Loucy (cell line): ENCODE measurements around the gene FOXO3.

Experiments
- H2AFZ ChIP-seq: fragments of 200-600 bp; sonication (generic); 2 replicates; pipeline ENCODE4 v1.6.0; 2016; ENCODE audit warnings: antibody characterized with exemption, mild to moderate bottlenecking, low read length, moderate library complexity
- H3F3A ChIP-seq: fragments of 200-600 bp; 2 replicates; pipeline ENCODE4 v1.6.0; 2016; ENCODE audit warnings: antibody characterized with exemption, low read depth, mild to moderate bottlenecking
- H3K27me3 ChIP-seq: fragments of 200-600 bp; sonication (generic); 2 replicates; pipeline ENCODE4 v1.6.1; 2014; ENCODE audit warnings: low read length, mild to moderate bottlenecking; ENCODE audit not compliant: insufficient read depth, poor library complexity, severe bottlenecking
- H3K36me3 ChIP-seq: fragments of 200-600 bp; sonication (generic); 2 replicates; pipeline ENCODE4 v1.6.1; 2016; ENCODE audit warnings: low read length; ENCODE audit not compliant: insufficient read depth
- H3K4me1 ChIP-seq: fragments of 200-600 bp; sonication (generic); 2 replicates; pipeline ENCODE4 v1.5.1; 2014; ENCODE audit warnings: low read length, mild to moderate bottlenecking; ENCODE audit not compliant: insufficient read depth, poor library complexity, severe bottlenecking
- H3K4me2 ChIP-seq: fragments of 200-600 bp; sonication (generic); 2 replicates; pipeline ENCODE4 v1.6.0; 2014; ENCODE audit warnings: antibody characterized with exemption, low read length, low read depth, mild to moderate bottlenecking; ENCODE audit not compliant: poor library complexity, severe bottlenecking
- H3K4me3 ChIP-seq: fragments of 200-600 bp; sonication (generic); 2 replicates; pipeline ENCODE4 v1.5.1; 2014; ENCODE audit warnings: low read length, mild to moderate bottlenecking, mixed read lengths; ENCODE audit not compliant: poor library complexity, severe bottlenecking
- H3K79me2 ChIP-seq: fragments of 200-600 bp; sonication (generic); 2 replicates; pipeline ENCODE4 v1.6.1; 2014; ENCODE audit warnings: low read length; ENCODE audit not compliant: insufficient read depth
- H3K9ac ChIP-seq: fragments of 200-600 bp; sonication (generic); 2 replicates; pipeline ENCODE4 v1.6.0; 2014; ENCODE audit warnings: mild to moderate bottlenecking, low read depth, low read length, moderate library complexity; ENCODE audit not compliant: poor library complexity, severe bottlenecking
- H3K9me2 ChIP-seq: fragments of 200-600 bp; sonication (generic); replicated peaks from 2 replicates; pipeline ENCODE4 v1.6.1; 2016; ENCODE audit warnings: low read depth, low read length, mixed read lengths
- H3K9me3 ChIP-seq: fragments of 200-600 bp; sonication (generic); 2 replicates; pipeline ENCODE4 v1.6.1; 2014; ENCODE audit warnings: mild to moderate bottlenecking, antibody characterized with exemption, low read length, low read depth; ENCODE audit not compliant: insufficient read depth
- H4K20me1 ChIP-seq: fragments of 200-600 bp; sonication (generic); 2 replicates; pipeline ENCODE4 v1.6.0; 2014; ENCODE audit warnings: antibody characterized with exemption, low read length, mild to moderate bottlenecking; ENCODE audit not compliant: insufficient read depth, poor library complexity, severe bottlenecking
- EZH2phosphoT487 ChIP-seq: fragments of 200-600 bp; IDR thresholded peaks from 2 replicates; pipeline ENCODE4 v1.6.1; 2018; ENCODE audit warnings: antibody characterized with exemption, mild to moderate bottlenecking, moderate library complexity, borderline replicate concordance
- TF ChIP-seq, protein P1 (sequence below): fragments of 200-600 bp; sonication (generic); conservative IDR thresholded peaks from 2 replicates; pipeline ENCODE4 v1.5.1; 2014; ENCODE audit warnings: mild to moderate bottlenecking, antibody characterized with exemption, low read length

FOXO3 gene

DNA sequence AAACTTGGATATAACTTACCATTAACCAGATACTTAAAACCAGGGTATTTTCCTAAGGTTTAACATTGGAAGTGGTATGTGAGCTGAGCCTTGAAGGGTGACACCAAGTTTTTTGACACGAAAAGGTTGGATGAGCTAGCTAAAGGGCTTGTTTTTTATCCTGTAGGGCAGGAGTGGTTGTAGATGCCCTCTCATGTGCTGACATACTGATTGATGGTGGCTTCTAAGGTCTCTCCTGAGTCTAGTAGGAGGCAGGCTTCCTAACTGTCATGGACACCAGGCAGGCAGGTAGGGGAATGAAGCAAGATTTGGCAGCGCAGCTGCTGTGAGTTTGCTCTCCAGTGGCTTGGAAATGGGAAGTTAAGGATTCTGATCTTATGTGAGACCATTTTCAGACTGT is 66.1 kb downstream of the FOXO3 start:
- TF ChIP-seq, protein P1, sequence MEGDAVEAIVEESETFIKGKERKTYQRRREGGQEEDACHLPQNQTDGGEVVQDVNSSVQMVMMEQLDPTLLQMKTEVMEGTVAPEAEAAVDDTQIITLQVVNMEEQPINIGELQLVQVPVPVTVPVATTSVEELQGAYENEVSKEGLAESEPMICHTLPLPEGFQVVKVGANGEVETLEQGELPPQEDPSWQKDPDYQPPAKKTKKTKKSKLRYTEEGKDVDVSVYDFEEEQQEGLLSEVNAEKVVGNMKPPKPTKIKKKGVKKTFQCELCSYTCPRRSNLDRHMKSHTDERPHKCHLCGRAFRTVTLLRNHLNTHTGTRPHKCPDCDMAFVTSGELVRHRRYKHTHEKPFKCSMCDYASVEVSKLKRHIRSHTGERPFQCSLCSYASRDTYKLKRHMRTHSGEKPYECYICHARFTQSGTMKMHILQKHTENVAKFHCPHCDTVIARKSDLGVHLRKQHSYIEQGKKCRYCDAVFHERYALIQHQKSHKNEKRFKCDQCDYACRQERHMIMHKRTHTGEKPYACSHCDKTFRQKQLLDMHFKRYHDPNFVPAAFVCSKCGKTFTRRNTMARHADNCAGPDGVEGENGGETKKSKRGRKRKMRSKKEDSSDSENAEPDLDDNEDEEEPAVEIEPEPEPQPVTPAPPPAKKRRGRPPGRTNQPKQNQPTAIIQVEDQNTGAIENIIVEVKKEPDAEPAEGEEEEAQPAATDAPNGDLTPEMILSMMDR, result no peak
- TF ChIP-seq EZH2phosphoT487, result no peak
- Histone ChIP-seq H3K79me2 (peaks cover 92% of the 10 kb centered on the region), H3K4me2 (no peak overlapping the region)

DNA sequence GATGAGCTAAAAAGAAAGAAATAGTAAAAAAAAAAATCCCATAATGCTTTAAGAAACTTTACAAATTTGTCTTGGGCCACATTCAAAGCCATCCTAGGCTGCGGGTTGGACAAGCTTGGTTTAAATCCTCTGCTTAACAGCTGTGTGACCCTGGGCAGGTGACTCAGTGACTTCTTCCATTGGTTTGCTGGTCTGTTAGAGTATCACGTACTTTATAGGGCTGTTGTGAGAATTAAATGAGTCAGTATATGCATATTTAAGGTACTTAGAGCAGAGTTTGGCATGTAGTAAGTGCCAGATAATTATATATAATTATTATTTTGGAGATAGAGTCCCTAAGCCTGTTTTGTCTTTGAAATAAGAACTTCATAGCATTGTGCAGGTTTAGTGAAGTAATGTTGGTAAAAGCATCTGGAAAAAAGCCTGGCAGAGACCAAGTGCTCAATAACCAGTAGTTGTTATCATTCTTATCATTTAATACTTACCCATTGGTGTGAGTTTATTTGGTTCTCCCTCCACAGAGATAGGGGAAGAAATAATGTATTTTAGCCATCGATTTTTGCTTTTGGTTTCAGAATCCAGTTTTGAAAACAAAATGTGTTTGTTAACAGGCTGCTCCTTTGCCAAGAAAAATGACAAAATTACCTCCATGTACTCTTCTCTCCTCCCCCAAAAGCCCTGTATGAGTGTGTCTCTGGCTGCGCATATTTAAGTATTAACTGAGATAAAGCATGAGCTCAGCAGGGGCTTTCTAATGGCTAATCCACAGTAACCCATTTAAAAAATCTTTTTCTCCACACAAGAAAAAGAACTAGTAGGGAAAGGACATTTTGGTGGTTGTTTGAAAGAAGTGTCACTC is 67.2 kb downstream of the FOXO3 start:
- Histone ChIP-seq H3K4me1 (peaks cover 49% of the 10 kb centered on the region), H3F3A (no peaks in the 10 kb centered on the region), H3K36me3 (no peaks in the 10 kb centered on the region), H3K79me2 (peaks cover 94% of the 10 kb centered on the region), H3K4me3 (no peak overlapping the region), H3K9me2 (no peaks in the 10 kb centered on the region), H3K27me3 (no peaks in the 10 kb centered on the region), H3K4me2 (no peak overlapping the region), H4K20me1 (peaks cover 37% of the 10 kb centered on the region), H3K9me3 (no peaks in the 10 kb centered on the region), H2AFZ (no peak overlapping the region), H3K9ac (no peak overlapping the region)
- no peak for TF ChIP-seq EZH2phosphoT487
- TF ChIP-seq, protein P1, result no peak

More for the DNA sequence above, 66.1 kb downstream of the FOXO3 start:
- Histone ChIP-seq H3K27me3 (no peaks in the 10 kb centered on the region), H3K9me3 (no peaks in the 10 kb centered on the region), H4K20me1 (peaks cover 35% of the 10 kb centered on the region), H3F3A (no peaks in the 10 kb centered on the region), H3K4me1 (peaks cover 52% of the 10 kb centered on the region), H3K9ac (no peak overlapping the region), H3K36me3 (no peaks in the 10 kb centered on the region), H2AFZ (no peak overlapping the region), H3K4me3 (no peak overlapping the region), H3K9me2 (no peaks in the 10 kb centered on the region)

DNA sequence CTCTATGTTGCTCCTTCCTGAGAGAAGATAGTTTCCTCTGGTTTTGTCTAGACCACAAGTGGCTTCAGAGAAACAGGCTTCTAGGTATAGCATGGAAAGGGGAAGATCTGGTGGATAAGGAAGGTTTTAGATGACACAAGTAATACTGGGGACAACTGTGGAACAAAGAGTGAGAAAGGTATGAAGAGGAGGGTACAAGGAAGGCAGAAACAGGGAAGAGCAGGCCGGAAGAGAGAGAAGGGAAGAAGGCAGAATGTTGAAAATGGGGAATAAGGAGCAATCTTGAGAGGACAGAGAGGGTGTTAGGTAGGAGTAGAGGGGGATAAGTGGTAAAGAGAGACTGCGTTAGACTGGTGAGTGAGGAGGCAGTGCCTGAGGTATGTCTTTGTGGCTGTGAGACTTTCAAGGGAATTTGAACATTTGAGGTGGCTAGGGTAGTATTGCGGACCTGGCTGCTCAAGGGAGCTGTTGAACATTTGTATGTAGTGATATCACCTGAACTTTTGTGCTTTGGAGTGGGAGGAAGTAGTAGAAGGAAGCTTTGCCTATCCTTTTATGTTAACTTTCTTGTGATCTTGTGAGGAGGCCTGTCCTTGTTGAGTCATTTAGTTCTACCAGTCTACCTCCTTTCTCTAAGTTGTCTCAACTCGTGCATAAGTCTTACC is 69.5 kb downstream of the FOXO3 start:
- peaks cover 42% of the 10 kb centered on the region for H4K20me1 ChIP-seq
- no peak overlapping the region for H3K4me3 ChIP-seq
- H3K4me2 ChIP-seq, result peak overlapping the region; percentile 22
- H3K4me1 ChIP-seq, result peaks cover 49% of the 10 kb centered on the region
- H3K9me3 ChIP-seq, result no peaks in the 10 kb centered on the region
- no peak overlapping the region for H2AFZ ChIP-seq
- H3K36me3 ChIP-seq, result no peaks in the 10 kb centered on the region
- no peak for TF ChIP-seq EZH2phosphoT487
- TF ChIP-seq, protein P1, result no peak
- peaks cover 90% of the 10 kb centered on the region for H3K79me2 ChIP-seq
- H3K9me2 ChIP-seq, result no peaks in the 10 kb centered on the region
- H3F3A ChIP-seq, result no peaks in the 10 kb centered on the region
- H3K27me3 ChIP-seq, result no peaks in the 10 kb centered on the region
- no peak overlapping the region for H3K9ac ChIP-seq
